Panc1 (cell line): ENCODE data around the gene GPR82.

Experiments used
- POLR2AphosphoS5 ChIP-seq: IDR thresholded peaks from 2 replicates; pipeline ENCODE4 v1.6.1; 2012; ENCODE audit warnings: mild to moderate bottlenecking, low read depth, low read length, moderate library complexity
- TCF7L2 ChIP-seq: IDR thresholded peaks from 2 replicates; pipeline ENCODE4 v1.6.1; 2011; ENCODE audit warnings: mild to moderate bottlenecking, low read depth, low read length, inconsistent platforms
- TF ChIP-seq, protein P1 (sequence below): fragments of 450-650 bp; IDR thresholded peaks from 2 replicates; pipeline ENCODE4 v1.5.1; 2017; ENCODE audit warnings: mild to moderate bottlenecking

DNA sequence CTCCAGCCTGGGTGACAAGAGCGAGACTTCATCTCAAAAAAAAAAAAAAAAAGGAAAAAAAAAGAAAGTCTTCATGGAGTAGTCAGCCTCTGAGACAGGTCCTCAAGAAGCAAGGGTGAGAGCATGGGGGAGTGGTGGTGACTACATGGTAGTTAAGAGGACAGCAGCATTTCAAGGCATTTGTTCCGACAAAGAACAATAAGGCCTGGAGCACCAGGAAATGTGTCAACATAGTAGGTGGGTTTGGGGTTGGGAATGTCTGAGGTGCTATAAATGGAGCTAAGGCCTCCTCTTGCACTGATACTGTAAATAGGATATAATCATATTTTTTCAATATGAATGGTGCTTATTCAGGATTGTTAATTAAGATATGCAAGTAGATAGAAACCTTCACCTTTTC lies 34.4 kb downstream of the GPR82 start:
- TF ChIP-seq, protein P1, sequence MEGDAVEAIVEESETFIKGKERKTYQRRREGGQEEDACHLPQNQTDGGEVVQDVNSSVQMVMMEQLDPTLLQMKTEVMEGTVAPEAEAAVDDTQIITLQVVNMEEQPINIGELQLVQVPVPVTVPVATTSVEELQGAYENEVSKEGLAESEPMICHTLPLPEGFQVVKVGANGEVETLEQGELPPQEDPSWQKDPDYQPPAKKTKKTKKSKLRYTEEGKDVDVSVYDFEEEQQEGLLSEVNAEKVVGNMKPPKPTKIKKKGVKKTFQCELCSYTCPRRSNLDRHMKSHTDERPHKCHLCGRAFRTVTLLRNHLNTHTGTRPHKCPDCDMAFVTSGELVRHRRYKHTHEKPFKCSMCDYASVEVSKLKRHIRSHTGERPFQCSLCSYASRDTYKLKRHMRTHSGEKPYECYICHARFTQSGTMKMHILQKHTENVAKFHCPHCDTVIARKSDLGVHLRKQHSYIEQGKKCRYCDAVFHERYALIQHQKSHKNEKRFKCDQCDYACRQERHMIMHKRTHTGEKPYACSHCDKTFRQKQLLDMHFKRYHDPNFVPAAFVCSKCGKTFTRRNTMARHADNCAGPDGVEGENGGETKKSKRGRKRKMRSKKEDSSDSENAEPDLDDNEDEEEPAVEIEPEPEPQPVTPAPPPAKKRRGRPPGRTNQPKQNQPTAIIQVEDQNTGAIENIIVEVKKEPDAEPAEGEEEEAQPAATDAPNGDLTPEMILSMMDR: no peak
- TF ChIP-seq POLR2AphosphoS5: no peak
- no peak for TF ChIP-seq TCF7L2
